DMS53 (cell line): ENCODE results near the gene RDX.

Experiments used
- DNase-seq: peaks from one replicate; lab custom pipeline; 2025; lab: John Stamatoyannopoulos, UW

The RDX gene

DNA sequence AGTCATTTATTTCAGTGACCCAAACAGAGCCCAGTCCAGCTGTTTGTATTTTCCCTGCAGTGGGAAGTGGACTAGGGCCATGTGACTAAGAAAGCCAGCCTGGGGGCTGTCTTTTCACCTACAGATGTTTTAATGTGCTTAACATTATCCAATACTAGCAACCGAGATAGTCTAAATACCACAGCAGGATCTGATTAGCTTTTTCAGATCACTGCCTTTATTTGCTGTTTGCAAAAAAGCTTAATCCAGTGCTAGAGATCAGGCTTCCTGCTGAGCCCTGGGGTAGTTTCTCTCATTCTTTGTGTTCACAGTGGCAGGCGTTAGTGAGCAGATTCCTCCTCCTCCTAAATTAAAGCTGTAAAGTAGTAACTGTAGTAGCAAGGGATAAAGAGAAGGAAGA lies 168.3 kb downstream of the RDX start:
- no peak for DNase-seq

- DNase-seq = no peak
Observed at GRCh38 chr11:110126936-110127335, 169.5 kb downstream of the RDX start.

DNA sequence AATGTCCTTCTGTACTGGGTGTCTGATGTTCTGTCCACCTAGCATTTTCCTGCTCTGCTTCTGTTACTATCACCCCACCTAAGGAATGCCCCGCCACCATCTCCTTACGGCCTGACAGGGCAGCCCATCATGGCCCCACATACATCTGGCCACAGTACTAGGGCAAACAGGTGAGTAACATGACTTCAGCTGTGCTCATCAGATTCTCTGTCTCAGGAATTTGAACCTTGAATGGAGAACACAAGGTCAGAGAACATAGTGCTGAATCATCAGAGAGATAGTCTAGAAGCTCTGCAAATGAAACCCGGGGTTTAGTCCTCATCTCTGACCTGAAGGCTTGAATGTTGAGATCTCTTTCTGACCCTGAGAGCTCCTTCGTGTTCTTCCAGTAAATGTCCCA lies 170.8 kb downstream of the RDX start:
- no peak for DNase-seq
